Transverse colon (tissue), 4 donors: ENCODE results near the gene PSG1.
"Not testable (repeated sequence)": the region's sequence is repeated elsewhere in the genome, so short reads cannot be mapped to it uniquely, and the experiment has no call there.

Experiments used
- CTCF ChIP-seq, 5 experiments: fragments of 200-600 bp in 3 of 5; fragments of 450-650 bp in 2 of 5; sonication (generic) in 3 of 5; IDR thresholded peaks; 1 replicate in 2 of 5; 2 replicates in 3 of 5; pipeline ENCODE4 v1.5.1; 2016 to 2017; ENCODE audit warnings: antibody characterized with exemption in 5 of 5, inconsistent platforms in 3 of 5, mild to moderate bottlenecking in 2 of 5, moderate library complexity in 1 of 5
- EP300 ChIP-seq: sonication (generic); formaldehyde crosslinking; IDR thresholded peaks from one replicate; pipeline ENCODE4 v1.6.1; 2017; ENCODE audit warnings: antibody characterized with exemption, low read depth
- POLR2A ChIP-seq: fragments of 450-650 bp; IDR thresholded peaks from one replicate; pipeline ENCODE4 v1.6.1; 2016; ENCODE audit warnings: antibody characterized with exemption, mild to moderate bottlenecking, moderate library complexity
- POLR2AphosphoS5 ChIP-seq, 3 donors: sonication (generic); formaldehyde crosslinking; IDR thresholded peaks; one replicate each; pipeline ENCODE4 v1.6.1; 2016; ENCODE audit warnings: antibody characterized with exemption in 3 of 3

GRCh38 chr19:42853231-42853630 is 26.3 kb downstream of the PSG1 start:
- not testable (repeated sequence) for TF ChIP-seq POLR2AphosphoS5 (IDR thresholded peaks at IDR 0.05); CTCF (IDR thresholded peaks at IDR 0.05); POLR2A; EP300
